ENCODE measurements around the gene UBE2O.
"Not testable (repeated sequence)": the region's sequence is repeated elsewhere in the genome, so short reads cannot be mapped to it uniquely, and the experiment has no call there.

Gene UBE2O

DNA sequence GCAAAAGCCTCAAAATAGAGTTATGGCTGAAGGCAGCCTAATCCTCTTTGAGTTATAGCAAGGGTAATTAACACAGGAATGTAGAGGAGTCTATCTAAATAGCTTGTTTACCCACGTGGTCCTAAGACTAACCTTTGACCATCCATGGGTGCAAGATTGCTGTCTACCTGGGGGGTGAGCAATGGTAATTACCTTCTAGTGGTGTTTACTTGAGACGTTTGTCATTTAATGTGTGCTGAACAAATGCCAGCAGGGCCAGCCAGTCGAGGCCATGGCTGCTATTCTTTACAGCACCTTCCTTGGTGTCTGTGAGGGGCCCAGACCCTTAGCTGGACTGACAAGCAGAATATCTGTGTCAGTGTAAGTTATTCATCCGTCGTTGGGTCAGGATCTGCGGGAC lies 85.3 kb downstream of the UBE2O start:
- DNase-seq = no peak

DNA sequence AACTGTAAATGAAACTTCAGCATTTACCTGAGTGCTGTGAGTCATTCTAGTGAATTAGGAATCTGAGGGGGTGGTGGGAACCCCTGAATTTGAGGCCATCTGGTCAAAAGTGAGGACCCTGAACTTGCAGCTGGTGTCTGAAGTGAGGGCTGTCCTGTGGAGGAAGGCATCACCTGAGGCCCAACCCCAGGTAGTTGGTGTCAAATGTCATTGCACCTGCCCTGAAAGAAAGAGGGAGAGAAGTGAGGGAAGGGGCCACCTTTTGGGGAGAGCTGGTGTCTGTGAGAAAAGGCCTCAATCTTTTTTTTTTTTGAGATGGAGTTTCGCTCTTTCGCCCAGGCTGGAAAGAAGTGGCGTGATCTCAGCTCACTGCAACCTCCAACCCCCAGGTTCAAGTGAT lies 86.7 kb downstream of the UBE2O start:
- DNase-seq = no peak

DNA sequence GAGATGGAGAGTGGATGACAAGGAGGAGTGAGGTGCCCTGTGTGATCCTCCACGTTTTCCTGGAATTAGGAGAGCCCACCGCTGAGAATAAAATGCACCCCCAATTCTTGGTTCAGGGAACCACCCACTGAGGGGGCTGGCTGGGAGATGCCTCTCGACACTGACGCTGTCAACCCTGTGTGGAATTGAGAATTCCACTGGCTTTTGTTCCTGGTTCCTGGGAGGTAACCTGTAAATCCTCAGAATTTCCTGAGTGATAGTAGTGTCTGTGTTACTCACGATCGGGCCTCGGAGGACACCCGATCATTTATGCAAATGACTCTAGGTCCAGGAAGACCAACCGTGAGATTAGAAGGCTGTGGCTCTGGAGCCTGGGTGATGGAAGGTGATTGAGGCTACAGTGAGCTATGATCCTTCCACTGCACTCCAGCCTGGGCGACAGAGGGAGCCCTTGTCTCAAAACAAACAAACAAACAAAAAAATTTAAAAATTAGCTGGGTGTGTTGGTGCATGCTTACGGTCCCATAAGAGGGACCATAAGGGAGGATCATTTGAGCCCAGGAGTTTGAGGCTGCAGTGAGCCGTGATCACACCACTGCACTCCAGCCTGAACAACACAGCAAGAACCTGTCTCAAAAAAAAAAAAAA lies 87.6 kb downstream of the UBE2O start:
- DNase-seq = no peak

DNA sequence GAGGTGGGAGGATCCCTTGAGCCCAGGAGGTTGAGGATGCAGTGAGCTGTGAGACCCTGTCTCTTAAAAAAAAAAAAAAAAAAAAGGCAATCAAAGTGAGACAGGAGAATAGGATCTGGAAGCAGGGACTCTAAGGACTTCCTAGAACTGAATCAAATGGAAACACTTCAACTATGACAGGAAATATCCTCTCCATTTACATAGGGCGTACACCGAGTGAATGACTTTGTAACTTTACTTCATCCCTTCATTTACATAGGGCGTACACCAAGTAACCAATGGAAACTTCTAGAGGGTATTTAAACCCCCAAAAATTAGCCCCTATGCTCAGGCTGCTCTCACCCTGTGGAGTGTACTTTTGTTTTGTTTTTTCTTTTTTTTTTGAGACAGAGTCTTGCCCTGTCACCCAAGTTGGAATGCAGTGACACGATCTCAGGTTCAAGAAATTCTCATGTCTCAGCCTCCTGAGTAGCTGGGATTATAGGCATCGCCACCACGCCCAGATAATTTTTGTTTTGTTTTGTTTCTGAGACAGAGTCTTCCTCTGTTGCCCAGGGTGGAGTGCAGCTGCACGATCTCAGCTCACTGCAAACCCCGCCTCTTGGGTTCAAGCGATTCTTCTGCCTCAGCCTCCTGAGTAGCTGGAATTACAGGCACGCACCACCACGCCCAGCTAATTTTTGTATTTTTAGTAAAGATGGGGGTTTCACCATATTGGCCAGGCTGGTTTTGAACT lies 89.7 kb downstream of the UBE2O start:
- no peak for DNase-seq

DNA sequence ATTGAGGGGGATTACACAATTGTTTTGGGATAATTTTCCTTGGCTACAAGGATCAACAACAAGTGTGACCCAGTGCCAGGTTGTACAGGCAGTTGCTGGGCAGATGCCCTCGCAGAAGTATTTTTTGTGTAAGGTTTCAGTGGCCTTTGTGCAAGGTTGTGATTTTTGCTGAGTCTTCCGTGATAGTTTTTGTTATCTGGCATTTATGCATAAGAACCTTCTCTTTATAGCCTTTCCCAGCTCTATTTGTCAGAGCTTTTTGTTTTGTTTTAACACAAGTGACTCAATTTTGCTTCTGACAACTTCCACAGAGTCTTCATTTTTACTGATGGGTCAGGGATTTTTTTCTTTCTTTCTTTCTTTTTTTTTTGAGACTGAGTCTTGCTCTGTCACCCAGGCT lies 92.5 kb downstream of the UBE2O start:
- no peak for DNase-seq

DNA sequence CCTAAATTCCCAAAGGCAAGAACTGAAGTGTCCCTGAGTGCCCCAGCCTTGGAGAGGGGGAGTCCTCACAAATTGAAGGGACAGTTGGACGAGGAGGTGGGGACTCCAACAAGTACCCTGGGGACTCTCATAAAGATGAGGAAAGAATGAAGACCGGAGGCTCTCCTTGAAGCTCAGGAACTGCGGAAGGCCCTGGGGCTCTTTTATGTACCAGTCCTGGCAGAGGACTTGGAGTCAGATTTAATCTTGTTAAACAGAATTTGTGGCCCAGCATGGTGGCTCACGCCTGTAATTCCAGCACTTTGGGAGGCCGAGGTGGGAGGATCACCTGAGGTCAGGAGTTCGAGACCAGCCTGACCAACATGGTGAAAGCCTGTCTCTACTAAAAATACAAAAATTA lies 93.2 kb downstream of the UBE2O start:
- not testable (repeated sequence) for DNase-seq

DNA sequence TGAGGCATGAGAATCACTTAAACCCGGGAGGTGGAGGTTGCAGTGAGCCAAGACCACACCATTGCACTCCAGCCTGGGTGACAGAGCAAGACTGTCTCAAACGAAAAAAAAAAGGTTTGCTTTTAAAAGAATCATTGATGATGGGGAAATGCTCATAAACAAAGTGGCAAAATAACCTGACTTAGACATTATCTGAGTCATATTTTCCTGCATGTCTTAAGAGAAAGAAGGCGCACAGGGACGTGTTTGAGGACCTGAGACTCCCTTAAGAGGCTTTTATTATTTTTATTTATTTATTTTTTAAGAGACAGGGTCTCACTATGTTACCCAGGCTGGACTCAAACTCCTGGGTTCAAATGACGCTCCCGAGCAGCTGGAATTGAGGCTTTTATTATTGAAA lies 93.6 kb downstream of the UBE2O start:
- DNase-seq = no peak

DNA sequence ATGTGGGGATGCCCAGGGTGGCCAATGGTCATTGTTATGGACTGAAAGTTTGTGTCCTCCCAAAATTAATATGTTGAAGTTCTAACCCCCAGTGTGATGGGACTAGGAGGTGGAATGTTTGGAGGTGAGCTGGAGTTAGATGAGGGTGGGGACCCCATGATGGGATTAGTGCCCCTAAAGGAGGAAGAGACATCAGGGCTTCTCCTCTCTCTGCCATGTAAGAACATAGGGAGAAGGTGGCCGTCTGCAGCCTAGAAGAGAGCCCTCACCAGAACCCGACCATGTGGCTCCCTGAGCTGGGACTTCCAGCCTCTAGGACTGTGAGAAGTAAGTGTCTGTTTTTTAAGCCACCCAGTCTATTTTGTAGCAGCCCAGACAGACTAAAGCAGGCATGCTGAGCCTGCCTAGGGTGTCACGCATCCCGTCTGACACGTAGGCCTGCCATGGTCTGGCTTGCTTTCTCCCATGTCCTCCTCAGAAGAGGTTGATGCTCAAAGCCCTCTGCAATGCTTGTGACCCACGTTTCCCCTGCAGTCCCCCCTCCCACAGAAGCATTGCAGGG lies 95.3 kb downstream of the UBE2O start:
- DNase-seq = no peak

DNA sequence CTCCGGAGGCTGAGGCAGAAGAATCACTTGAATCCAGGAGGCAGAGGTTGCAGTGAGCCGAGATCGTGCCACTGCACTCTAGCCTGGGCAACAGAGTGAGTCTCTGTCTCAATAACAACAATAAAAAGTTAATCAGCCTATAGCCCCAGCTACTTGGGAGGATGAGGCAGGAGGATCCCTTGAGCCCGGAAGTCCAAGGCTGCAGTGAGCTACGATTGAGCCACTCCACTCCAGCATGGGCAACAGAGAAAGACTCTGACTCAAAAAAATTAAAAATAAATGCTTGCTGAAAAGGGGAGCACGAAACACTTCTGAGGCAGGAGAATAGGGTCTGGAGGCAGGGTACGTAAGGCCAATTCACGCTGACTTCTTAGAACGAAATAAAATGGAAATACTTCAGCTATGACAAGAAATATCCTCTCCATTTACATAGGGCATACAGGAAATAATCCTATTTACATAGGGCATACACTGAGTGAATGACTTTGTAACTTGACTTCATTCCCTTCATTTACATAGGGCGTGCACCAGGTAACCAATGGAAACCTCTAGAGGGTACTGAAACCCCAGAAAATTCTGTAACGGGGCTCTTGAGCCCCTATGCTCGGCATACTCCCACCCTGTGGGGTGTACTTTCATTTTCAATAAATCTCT lies 96.0 kb downstream of the UBE2O start:
- DNase-seq = no peak

DNA sequence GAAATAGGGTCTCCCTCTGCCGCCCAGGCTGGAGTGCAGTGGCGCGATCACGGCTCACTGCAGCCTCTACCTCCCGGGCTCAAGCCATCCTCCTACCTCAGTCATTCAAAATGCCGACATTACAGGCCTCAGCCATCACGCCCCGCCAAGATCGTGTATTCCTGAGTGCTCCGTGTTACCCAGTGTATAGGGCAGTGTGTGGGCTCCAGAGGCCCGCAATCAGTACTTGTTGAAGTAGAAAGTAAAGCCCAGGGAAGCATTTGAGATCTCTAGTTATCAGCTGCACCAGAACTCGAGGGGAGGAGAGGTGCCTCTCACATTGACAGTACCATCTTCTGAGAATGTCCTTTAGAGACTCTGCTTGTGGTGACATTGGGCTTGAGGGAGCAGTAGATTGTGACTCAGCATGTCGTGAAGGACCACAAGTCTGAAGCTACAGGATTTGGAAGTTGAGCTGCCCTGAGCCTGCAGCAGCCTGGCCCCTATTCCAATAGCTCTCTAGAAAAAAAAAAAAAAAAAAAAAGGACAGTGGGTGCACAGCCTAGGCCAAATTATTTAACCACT lies 98.1 kb downstream of the UBE2O start:
- DNase-seq = no peak

DNA sequence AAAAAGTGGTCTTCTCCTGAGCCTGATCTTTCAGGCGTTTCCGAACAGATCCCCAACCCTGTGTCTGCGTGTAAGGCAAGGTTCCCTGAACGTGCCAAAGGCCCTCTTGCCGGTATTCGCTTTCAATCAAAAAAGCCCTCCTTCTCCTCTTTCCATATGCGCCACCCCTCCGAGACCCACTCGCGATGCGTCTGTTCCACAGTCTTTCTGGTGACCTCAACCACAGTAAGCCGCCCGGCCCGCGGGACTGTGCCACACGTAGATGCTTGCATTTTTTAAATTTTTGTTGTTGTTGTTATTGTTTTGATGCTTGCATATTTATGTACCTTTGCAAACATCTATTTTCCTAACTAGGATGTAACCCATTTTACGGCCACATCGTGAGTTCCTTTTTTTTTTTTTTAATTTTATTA lies 98.6 kb downstream of the UBE2O start:
- no peak for DNase-seq

DNA sequence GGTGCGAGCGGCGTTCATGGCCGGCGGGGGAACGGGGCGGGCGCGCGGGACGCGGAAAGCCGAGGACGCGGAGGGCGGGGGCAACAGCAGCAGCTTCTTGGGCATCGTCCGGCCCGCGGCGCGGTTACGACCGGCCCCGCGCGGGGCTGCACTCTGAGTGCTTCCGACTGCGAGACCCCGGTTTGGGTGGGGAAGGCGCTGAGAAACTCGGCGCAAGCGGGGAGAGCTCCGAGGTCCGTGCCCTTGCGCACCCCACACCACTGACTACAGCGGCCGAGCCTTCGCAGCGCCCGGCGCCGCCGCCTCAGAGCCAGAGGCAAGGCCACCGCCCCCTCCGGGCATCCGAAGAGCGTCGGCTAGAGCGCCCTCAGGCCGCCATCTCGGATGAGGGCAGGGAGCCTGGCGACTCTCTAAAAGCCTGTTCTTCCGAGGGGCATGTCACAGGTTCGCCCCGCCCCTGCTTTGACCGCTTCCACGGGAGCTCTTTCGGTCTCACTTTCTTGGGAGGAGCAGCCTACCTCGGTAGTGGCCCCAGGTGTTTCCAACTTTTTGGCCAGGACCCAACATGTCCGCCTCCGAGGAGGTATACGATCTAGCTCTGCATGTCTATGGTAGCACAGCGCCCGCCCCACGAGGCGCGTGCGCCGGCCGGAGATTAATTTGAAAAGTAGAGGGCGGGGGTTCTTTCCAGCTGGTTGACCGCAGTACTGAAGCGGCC lies 99.2 kb downstream of the UBE2O start, which contains the start of gene PRPSAP1:
Gene PRPSAP1 (minus strand): TSS at position 318 of the 718 bp plus-strand sequence. CDS start 213 bp downstream, at position 105.
- DNase-seq = peak; percentile 55 to 97 (median 88)

DNA sequence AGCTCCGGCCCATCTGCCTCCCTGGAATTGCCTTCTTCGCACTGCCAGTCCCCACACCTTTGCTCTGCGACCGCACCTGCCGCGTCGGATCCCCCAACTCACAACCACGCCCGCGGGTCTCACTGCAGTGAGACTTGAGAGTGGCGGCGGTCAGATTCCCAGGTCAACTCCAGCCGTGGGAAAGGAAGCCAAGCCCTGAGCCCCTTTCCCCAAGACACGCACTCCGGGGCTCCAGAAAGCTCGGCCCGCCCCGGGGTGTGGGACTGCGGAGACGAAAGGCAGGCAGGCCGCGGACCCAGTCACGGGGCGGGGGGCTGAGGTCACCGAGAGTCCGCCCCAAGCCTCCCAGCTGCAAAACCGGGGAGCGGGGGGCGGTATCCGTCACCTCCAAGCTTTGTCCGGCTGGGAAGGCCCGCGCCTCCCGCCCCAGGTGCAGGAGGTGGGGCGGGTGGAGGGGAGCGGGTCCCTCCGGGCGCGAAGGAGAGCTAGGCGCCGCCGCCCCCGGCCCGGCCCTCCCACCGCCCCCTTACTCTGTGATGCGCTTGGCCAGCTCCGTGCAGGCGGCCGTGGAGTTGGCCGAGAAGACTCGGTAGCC lies 99.9 kb downstream of the UBE2O start:
- peak in 2 of 6 experiments; percentile 32 to 41 for DNase-seq

DNA sequence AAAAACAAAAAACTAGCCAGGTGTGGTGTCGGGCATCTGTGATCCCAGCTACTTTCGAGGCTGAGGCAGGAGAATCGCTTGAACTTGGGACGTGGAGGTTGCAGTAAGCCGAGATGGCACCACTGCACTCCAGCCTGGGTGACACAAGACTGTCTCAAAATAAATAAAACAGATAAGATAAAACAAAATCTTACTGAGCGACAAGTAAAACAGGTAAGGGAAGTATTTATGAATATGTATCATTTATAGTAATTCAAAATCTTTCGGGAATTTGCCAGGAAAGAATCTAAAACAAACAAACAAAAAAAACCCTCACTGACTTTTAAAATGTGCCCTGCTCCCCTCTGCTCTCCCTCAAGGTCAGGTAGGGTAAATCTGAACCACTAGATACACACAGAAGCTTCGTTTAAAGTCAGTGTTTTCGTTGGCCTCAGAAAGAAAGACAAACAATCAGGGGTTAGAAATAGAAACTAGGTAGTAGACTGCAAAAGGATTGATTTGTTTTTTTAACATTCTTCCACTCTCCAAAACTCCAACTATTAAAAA lies 101.4 kb downstream of the UBE2O start:
- no peak for DNase-seq

DNA sequence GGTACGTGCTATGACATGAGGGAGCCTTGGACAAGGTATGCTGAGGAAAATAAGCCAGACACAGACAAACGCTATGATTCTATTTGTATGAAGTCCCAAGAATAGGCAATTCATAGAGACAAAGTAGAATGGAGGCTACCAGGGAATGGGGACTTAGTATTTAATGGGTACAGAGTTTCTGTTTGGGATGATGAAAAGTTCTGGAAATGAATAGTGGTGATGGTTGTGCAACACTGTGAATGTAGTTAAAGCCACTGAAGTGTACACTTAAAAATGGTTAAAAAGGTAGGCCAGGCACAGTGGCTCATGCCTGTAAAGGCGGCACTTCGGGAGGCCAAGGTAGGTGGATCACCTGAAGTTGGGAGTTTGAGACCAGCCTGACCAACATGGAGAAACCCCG lies 102.5 kb downstream of the UBE2O start:
- no peak for DNase-seq

DNA sequence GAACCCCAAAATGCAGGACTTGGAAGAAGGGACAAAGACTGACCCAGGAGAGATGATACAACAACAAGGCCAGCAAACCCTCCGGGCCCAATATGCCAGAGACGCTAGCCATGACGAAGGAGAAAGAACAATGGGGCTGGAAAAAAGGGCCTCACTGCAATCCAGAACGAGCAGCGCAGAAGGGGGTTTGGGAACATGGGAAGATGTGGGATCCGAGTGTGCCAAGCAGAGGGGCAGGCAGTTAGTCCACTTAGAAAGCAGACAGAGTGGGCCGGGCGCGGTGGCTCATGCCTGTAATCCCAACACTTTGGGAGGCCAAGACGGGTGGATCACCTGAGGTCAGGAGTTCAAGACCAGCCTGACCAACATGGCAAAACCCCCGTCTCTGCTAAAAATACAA lies 106.0 kb downstream of the UBE2O start:
- DNase-seq = not testable (repeated sequence)

DNA sequence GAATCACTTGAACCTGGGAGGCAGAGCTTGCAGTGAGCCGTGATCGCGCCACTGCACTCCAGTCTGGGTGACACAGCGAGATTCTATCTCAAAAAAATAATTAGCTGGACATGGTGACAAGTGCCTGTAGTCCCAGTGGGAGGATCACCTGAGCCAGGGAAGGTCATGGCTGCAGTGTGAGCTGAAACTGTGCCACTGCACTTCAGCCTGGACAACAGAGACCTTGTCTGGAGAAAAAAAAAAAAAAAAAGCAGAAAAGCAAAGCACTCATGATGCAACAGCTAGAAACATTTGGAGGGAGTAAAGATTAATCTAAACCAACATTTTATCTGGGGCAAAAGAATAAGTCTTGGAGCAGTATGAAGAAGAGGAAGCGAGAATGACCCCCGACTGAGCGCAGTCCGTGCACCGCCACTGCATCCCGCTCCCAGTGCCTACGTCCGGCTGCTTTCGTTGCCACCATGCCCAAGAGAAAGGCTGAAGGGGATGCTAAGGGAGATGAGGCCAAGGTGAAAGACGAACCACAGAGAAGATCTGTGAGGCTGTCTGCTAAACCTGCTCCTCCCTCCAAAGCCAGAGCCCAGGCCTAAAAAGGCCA lies 107.5 kb downstream of the UBE2O start:
- no peak for DNase-seq

DNA sequence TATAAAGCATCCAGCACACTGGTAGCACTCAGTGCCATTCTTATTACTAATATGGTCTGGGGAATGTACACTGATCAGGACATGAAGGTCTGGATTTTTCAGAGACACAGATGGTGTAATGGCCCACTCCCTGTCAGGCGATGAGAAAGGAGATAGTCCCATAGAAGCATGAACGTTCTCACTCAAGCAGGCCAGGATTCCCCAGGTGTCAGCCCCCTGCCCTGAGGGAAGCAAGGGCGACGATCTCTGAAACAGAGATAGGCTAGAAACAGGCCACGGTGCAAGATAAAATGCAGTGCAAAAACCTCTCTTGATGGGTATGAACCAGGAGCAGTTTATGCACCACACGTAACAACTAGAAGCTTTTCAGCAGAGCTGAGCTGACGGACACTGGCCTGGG lies 109.8 kb downstream of the UBE2O start:
- no peak for DNase-seq

DNA sequence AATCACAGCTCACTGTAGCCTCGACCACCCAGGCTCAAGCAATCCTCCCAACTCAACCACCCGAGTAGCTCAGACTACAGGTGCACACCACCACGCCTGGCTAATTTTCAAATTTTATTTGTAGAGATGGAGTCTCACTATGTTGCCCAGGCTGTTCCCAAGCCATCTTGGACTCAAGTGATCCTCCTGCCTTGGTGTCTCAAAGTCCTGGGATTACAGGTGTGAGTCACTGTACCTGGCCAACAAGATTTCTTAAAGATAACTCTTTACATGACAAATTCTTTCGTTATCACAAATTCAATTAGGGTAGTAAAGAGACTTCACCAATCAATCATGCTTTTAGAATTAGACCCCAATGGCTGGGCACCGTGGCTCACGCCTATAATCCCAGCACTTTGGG lies 111.7 kb downstream of the UBE2O start:
- DNase-seq = no peak

Measured in stimulated activated naive CD4-positive, alpha-beta T cell (primary cell).